Sigmoid colon (tissue), 7 donors: ENCODE data around the gene RETREG1. TPM values are rescaled to one million over a fixed set of nuclear protein-coding genes. Genes with fewer than 3 reads are reported as not detected.

ENCODE experiments used
- DNase-seq: peaks from one replicate; pipeline ENCODE4 v3.0.0-alpha.2; 2019
- H3K27ac ChIP-seq, 4 donors: fragments of 200-600 bp; sonication (generic); one replicate each; pipeline ENCODE4 v1.5.1; 2016 to 2019; ENCODE audit warnings: mild to moderate bottlenecking in 1 of 4
- H3K27me3 ChIP-seq, 3 donors: fragments of 200-600 bp; sonication (generic); one replicate each; pipeline ENCODE4 v1.5.1; 2019; ENCODE audit warnings: mild to moderate bottlenecking in 1 of 3
- H3K36me3 ChIP-seq, 4 donors: fragments of 200-600 bp; sonication (generic); one replicate each; pipeline ENCODE4 v1.5.1; 2016 to 2019
- H3K4me1 ChIP-seq, 4 donors: fragments of 200-600 bp; sonication (generic); one replicate each; pipeline ENCODE4 v1.5.1; 2017 to 2019
- H3K4me3 ChIP-seq, 4 donors: fragments of 200-600 bp; sonication (generic); one replicate each; pipeline ENCODE4 v1.5.1; 2017 to 2019; ENCODE audit warnings: mild to moderate bottlenecking in 2 of 4, moderate library complexity in 1 of 4
- H3K9me3 ChIP-seq, 4 donors: fragments of 200-600 bp in 3 of 4; sonication (generic) in 3 of 4; one replicate each; pipeline versions ENCODE4 v1.5.1 to v1.6.1; 2013 to 2019
- CTCF ChIP-seq, 4 experiments: fragments of 450-650 bp in 3 of 4; fragments of 200-600 bp in 1 of 4; IDR thresholded peaks; one replicate each; pipeline ENCODE4 v1.5.1; 2016 to 2019; ENCODE audit warnings: antibody characterized with exemption in 4 of 4, mild to moderate bottlenecking in 3 of 4, moderate library complexity in 2 of 4
- EP300 ChIP-seq, 4 donors: sonication (generic); formaldehyde crosslinking; IDR thresholded peaks; one replicate each; pipeline ENCODE4 v1.6.1; 2017; ENCODE audit warnings: antibody characterized with exemption in 4 of 4
- POLR2A ChIP-seq, 2 donors: fragments of 450-650 bp; IDR thresholded peaks; one replicate each; pipeline ENCODE4 v1.6.1; 2016; ENCODE audit warnings: antibody characterized with exemption in 2 of 2, mild to moderate bottlenecking in 2 of 2, moderate library complexity in 2 of 2
- POLR2AphosphoS5 ChIP-seq, 4 donors: sonication (generic); formaldehyde crosslinking; IDR thresholded peaks; one replicate each; pipeline ENCODE4 v1.6.1; 2017; ENCODE audit warnings: antibody characterized with exemption in 4 of 4
- WGBS, 2 donors: extraction: QIAGEN DNeasy Blood & Tissue Kit; methylation state at CpG; one replicate each; pipeline ENCODE4 v1.1.7; 2013; 5-methylcytosine and 5-hydroxymethylcytosine counted together
- intact Hi-C: fragments of 100-400 bp; cut with DNase I; formaldehyde crosslinking; loops from one replicate; pipeline ENCODE4 v1.15.1; 2023
- polyA plus RNA-seq, 3 donors: library from polyadenylated mRNA; stranded (reverse); fragments of 200-250 nt; gene quantifications; one replicate each; pipeline ENCODE4 v1.2.3, GENCODE V29; 2013
- total RNA-seq, 4 donors: library from RNA; depleted of rRNA; stranded (reverse); fragments of >200 nt; gene quantifications; one replicate each; pipeline ENCODE4 v1.1.0, GENCODE V29; 2016
- donor health status: healthy with polysubstance abuse.
- donor health status: Bipolar disorder and iron deficiency.
- donor health status: healthy.

The RETREG1 gene
- total and polyA plus RNA-seq, 7 donors = 10.8 to 21.2 (median 14.6) TPM

- H3K27ac ChIP-seq = peak overlapping the region in 3 of 4 donors; percentile 69 to 83 (median 79)
Measured at GRCh38 chr5:16568875-16569580, 47.8 kb downstream of the RETREG1 start.

GRCh38 chr5:16567365-16567764 lies 49.4 kb downstream of the RETREG1 start:
- Histone ChIP-seq H3K27me3 (no peaks in the 10 kb centered on the region), H3K9me3 (no peaks in the 10 kb centered on the region), H3K36me3 (no peaks in the 10 kb centered on the region), H3K4me1 (peaks cover 0 to 35% (median 13%) of the 10 kb centered on the region in 4 donors), H3K4me3 (no peak overlapping the region), H3K27ac (peak overlapping the region in 1 of 4 donors; percentile 83)
- WGBS, 2 donors = 85 to 93% methylated on average over 3 of the region's 3 CpGs
- no peak for DNase-seq
- no peak for TF ChIP-seq CTCF (IDR thresholded peaks at IDR 0.05)
- TF ChIP-seq POLR2A (IDR thresholded peaks at IDR 0.05) = no peak
- no peak for TF ChIP-seq POLR2AphosphoS5 (IDR thresholded peaks at IDR 0.05)
- TF ChIP-seq EP300 (IDR thresholded peaks at IDR 0.05) = no peak
- intact Hi-C loops = no loop called here

More at GRCh38 chr5:16568875-16569580, 47.8 kb downstream of the RETREG1 start:
- Histone ChIP-seq H3K9me3 (no peaks in the 10 kb centered on the region), H3K27me3 (no peaks in the 10 kb centered on the region), H3K4me1 (peaks cover 0 to 39% (median 17%) of the 10 kb centered on the region in 4 donors), H3K36me3 (no peaks in the 10 kb centered on the region), H3K4me3 (no peak overlapping the region)
- intact Hi-C loops = no loop called here
- WGBS, 2 donors = 89 to 91% methylated on average over 16 of the region's 16 CpGs
- peak; percentile 92 for DNase-seq
- TF ChIP-seq POLR2A (IDR thresholded peaks at IDR 0.05) (no peak), POLR2AphosphoS5 (IDR thresholded peaks at IDR 0.05) (peak; percentile 32 to 70 (median 46)), EP300 (IDR thresholded peaks at IDR 0.05) (peak in 1 of 4 donors; percentile 51), CTCF (IDR thresholded peaks at IDR 0.05) (no peak)

GRCh38 chr5:16565118-16565517 lies 51.7 kb downstream of the RETREG1 start:
- TF ChIP-seq POLR2AphosphoS5 (IDR thresholded peaks at IDR 0.05) = no peak
- TF ChIP-seq CTCF (IDR thresholded peaks at IDR 0.05) = no peak
- no peak for TF ChIP-seq EP300 (IDR thresholded peaks at IDR 0.05)
- no peak for TF ChIP-seq POLR2A (IDR thresholded peaks at IDR 0.05)
- Histone ChIP-seq H3K27ac (no peak overlapping the region), H3K9me3 (no peaks in the 10 kb centered on the region), H3K4me1 (peaks cover 0 to 14% (median 10%) of the 10 kb centered on the region in 4 donors), H3K36me3 (no peaks in the 10 kb centered on the region), H3K4me3 (no peak overlapping the region), H3K27me3 (no peaks in the 10 kb centered on the region)
- WGBS, 2 donors = 92% methylated on average over 1 of the region's 1 CpG
- DNase-seq = no peak
- intact Hi-C loops = no loop called here

GRCh38 chr5:16564248-16564867 lies 52.4 kb downstream of the RETREG1 start:
- Histone ChIP-seq H3K36me3 (no peaks in the 10 kb centered on the region), H3K9me3 (no peaks in the 10 kb centered on the region), H3K27ac (no peak overlapping the region), H3K4me3 (no peak overlapping the region), H3K4me1 (peaks cover 0 to 10% (median 6%) of the 10 kb centered on the region in 4 donors), H3K27me3 (no peaks in the 10 kb centered on the region)
- no peak for DNase-seq
- TF ChIP-seq EP300 (IDR thresholded peaks at IDR 0.05) = no peak
- no peak for TF ChIP-seq POLR2A (IDR thresholded peaks at IDR 0.05)
- no peak for TF ChIP-seq CTCF (IDR thresholded peaks at IDR 0.05)
- TF ChIP-seq POLR2AphosphoS5 (IDR thresholded peaks at IDR 0.05) = no peak
- 84 to 88% methylated on average over 5 of the region's 5 CpGs for WGBS, 2 donors
- intact Hi-C loops = no loop called here
